Sciatic nerve (tissue), 2 donors: ENCODE data around the gene ADO. TPM values are rescaled to one million over a fixed set of nuclear protein-coding genes. Genes with fewer than 3 reads are reported as not detected.

ENCODE experiments used
- ATAC-seq: fragments of 200-7000 bp; cut with Tn5 transposase; one replicate; pipeline ENCODE4 v1.9.1; 2020; ENCODE audit warnings: mild to moderate bottlenecking, moderate library complexity
- DNase-seq: peaks from one replicate; pipeline ENCODE4 v3.0.0-alpha.2; 2020; ENCODE audit warnings: low spot score
- intact Hi-C: fragments of 100-400 bp; cut with DNase I; formaldehyde crosslinking; loops from one replicate; pipeline ENCODE4 v1.14.2; 2022
- total RNA-seq: library from RNA; stranded (reverse); fragmentation: NEBNext Ultra II Directional; extraction: Animal tissue kit (Norgen Biotek cat#: 25700); gene quantifications from one replicate; pipeline ENCODE4 v1.2.1, GENCODE V29; 2021
- donor health status: DM: no; HTN: no; CAD: no.
- donor health status: DM: no; HTN: no; CAD: no.

The ADO gene
- total RNA-seq, 1 donor from 2014 or later, result 35.1 TPM

DNA sequence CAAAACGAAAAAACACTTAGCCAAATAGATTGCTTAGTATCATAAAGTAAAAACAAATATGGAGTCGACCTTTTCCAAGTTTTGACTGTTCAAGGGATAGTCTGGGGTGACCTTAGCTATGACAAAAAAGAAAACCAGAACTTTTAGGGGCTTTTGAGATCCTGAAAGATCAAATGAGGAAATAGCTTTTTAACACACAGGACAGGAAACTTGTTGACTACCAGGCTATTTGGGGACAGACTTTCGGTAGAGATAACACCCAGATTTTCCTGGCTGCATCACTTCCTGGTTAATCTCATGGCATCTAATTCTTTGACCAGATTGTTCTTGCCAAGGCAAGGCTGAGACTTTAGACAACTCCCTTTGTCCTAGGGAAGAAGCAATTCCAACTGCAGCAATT lies 46.1 kb downstream of the ADO start:
- DNase-seq (no peak), ATAC-seq (no peak)
- intact Hi-C loops, result no loop called here

- ATAC-seq (no peak), DNase-seq (no peak)
- intact Hi-C loops, result no loop called here
These were observed 46.9 kb downstream of the ADO start for GRCh38 chr10:62851442-62851841.

DNA sequence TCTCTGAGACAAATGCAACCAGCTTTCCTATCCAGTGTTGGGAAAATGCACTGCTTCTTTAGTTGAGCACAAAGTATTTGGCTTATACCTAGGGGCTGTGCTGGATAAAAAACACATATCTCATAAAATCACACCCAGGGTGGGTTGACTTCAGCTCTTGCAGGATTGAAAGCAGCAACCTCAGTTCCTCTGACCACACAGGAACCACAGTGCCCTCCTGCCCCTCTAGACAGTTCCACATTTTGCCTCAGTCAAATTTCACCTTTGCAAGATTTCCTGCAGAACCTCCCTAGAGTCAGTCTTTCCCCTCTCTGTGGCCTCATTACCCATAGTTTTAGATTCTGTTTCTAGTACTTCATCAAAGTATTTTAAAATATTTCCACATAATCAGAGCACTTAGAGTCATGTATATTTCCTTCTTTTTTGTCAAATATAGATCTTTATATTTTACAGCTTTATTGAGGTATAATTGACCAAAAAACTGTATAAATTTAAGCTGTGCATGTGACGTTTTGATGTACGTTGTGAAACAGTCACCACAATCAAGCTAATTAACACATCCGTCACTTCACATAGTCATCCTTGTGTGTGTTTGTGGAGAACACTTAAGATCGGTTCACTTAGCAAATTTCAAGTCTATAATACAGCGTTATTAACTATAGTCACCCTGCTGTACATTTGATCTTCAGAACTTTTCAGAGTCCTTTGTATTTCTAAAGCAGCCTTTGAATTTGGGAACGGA lies 48.6 kb downstream of the ADO start:
- intact Hi-C loops, result no loop called here
- ATAC-seq (no peak), DNase-seq (no peak)

GRCh38 chr10:62853710-62854109 lies 49.2 kb downstream of the ADO start:
- no peak for DNase-seq
- intact Hi-C loops, result no loop called here
- ATAC-seq, result no peak

GRCh38 chr10:62856021-62856420 lies 51.5 kb downstream of the ADO start:
- ATAC-seq (no peak), DNase-seq (no peak)
- intact Hi-C loops, result no loop called here

Other genes starting within 250 kb of the ADO start
- gene EGR2, start 11.6 kb downstream of the ADO start, total RNA-seq, result 53.1 TPM